Common myeloid progenitor, CD34-positive (primary cell): Measurements from ENCODE around the gene USP35.
"Not testable (repeated sequence)": the region's sequence is repeated elsewhere in the genome, so short reads cannot be mapped to it uniquely, and the experiment has no call there.

Source experiments
- CTCF ChIA-PET: fragments of 350-600 bp; sonication (Branson Sonifier 250); formaldehyde crosslinking; loops from one replicate; lab custom pipeline; 2021; ENCODE audit warnings: antibody characterized with exemption; lab: Charles Lee
- POLR2A ChIA-PET: fragments of 350-600 bp; sonication (Branson Sonifier 250); formaldehyde crosslinking; loops from one replicate; lab custom pipeline; 2021; ENCODE audit warnings: antibody characterized with exemption; lab: Charles Lee
- DNase-seq, 3 donors: peaks; one replicate each; pipeline versions ENCODE4 v3.0.0 to v3.0.0-alpha.2; 2013
- H3K27ac ChIP-seq, 2 experiments: 1 replicate in 1 of 2; 2 replicates in 1 of 2; pipeline ENCODE4 v1.7.0; 2013; ENCODE audit warnings: inconsistent platforms in 2 of 2, low read length in 2 of 2, mild to moderate bottlenecking in 2 of 2, low read depth in 1 of 2, moderate library complexity in 1 of 2; ENCODE audit not compliant: severe bottlenecking in 2 of 2, insufficient read depth in 1 of 2, poor library complexity in 1 of 2
- H3K27me3 ChIP-seq, 5 experiments: replicated peaks in 2 of 5; 1 replicate in 3 of 5; 2 replicates in 2 of 5; pipeline versions ENCODE4 v1.6.1 to v1.7.0; 2013; ENCODE audit warnings: low read length in 4 of 5, mild to moderate bottlenecking in 2 of 5, moderate library complexity in 2 of 5, inconsistent platforms in 1 of 5; ENCODE audit not compliant: insufficient read depth in 5 of 5, control insufficient read depth in 4 of 5
- H3K36me3 ChIP-seq, 4 experiments: 1 replicate in 2 of 4; 2 replicates in 2 of 4; pipeline versions ENCODE4 v1.6.1 to v1.7.0; 2013; ENCODE audit warnings: low read length in 3 of 4, control low read depth in 1 of 4, mild to moderate bottlenecking in 1 of 4; ENCODE audit not compliant: control insufficient read depth in 4 of 4, insufficient read depth in 4 of 4
- H3K4me1 ChIP-seq, 4 experiments: 1 replicate in 3 of 4; 2 replicates in 1 of 4; pipeline versions ENCODE4 v1.6.1 to v1.7.1; 2013; ENCODE audit warnings: low read length in 3 of 4, mild to moderate bottlenecking in 3 of 4, control low read depth in 1 of 4, inconsistent platforms in 1 of 4, moderate library complexity in 1 of 4; ENCODE audit not compliant: control insufficient read depth in 4 of 4, insufficient read depth in 4 of 4; ENCODE audit errors: control extremely low read depth in 1 of 4
- H3K4me3 ChIP-seq, 7 experiments: 1 replicate in 4 of 7; 2 replicates in 3 of 7; pipeline versions ENCODE4 v1.5.1 to v1.7.0; 2013; ENCODE audit warnings: mild to moderate bottlenecking in 7 of 7, low read length in 6 of 7, moderate library complexity in 6 of 7, inconsistent platforms in 2 of 7, low read depth in 2 of 7, control low read depth in 1 of 7; ENCODE audit not compliant: insufficient read depth in 4 of 7, control insufficient read depth in 1 of 7; ENCODE audit errors: extremely low read depth in 1 of 7
- H3K9me3 ChIP-seq, 5 experiments: 1 replicate in 4 of 5; 2 replicates in 1 of 5; pipeline versions ENCODE4 v1.6.1 to v1.7.1; 2013; ENCODE audit warnings: low read length in 4 of 5, mild to moderate bottlenecking in 2 of 5, inconsistent platforms in 1 of 5, low read depth in 1 of 5, moderate library complexity in 1 of 5; ENCODE audit not compliant: control insufficient read depth in 4 of 5, insufficient read depth in 2 of 5; ENCODE audit errors: control extremely low read depth in 1 of 5
- WGBS: methylation state at CpG from one replicate; pipeline ENCODE4 v1.1.5; 2013; ENCODE audit not compliant: insufficient coverage; 5-methylcytosine and 5-hydroxymethylcytosine counted together

Gene USP35

GRCh38 chr11:78231962-78232501 is 43.3 kb downstream of the USP35 start:
- Histone ChIP-seq H3K9me3 (no peaks in the 10 kb centered on the region), H3K36me3 (peaks cover 0 to under 1% (median 0%) of the 10 kb centered on the region in 4 experiments), H3K27ac (no peak overlapping the region), H3K27me3 (no peaks in the 10 kb centered on the region), H3K4me1 (peaks cover 2 to 22% (median 11%) of the 10 kb centered on the region in 4 experiments), H3K4me3 (no peak overlapping the region)
- DNase-seq, result no peak
- POLR2A ChIA-PET, result no interaction called here
- CTCF ChIA-PET, result interaction anchor here (0.7 to 1.6 kb wide), 4 partner anchors 10 to 332 kb away, joined by 3 to 5 read pairs (median 4); no protein-coding TSS in a partner anchor

- CTCF ChIA-PET, result interaction anchor here (1.6 to 1.7 kb wide), 2 partner anchors 15 to 331 kb away, joined by 3 to 5 read pairs; no protein-coding TSS in a partner anchor
- 100% methylated on average over 4 of the region's 6 CpGs for WGBS
Observed at GRCh38 chr11:78233046-78233445, 44.3 kb downstream of the USP35 start.

DNA sequence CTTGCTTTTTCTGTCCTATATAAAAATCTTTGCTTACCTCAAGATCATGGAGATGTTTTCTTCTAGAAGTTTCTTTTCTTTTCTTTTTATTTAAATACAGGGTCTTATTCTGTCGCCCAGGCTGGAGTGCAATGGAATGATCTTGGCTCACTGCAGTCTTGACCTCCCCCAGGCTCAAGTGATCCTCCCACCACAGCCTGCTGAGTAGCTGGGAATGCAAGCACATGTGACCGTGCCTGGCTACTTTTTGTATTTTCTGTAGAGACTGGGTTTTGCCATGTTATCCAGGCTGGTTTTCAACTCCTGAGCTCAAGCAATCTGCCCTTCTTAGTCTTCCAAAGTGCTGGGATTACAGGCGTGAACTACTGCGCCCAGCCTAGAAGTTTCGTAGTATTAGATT is 45.3 kb downstream of the USP35 start:
- ChIA-PET CTCF (interaction anchor here (1.7 kb wide), 1 partner anchor 16 kb away, joined by 3 read pairs; no protein-coding TSS in a partner anchor), POLR2A (no interaction called here)
- no peak overlapping the region for H3K4me3 ChIP-seq
- DNase-seq, result no peak
- H3K9me3 ChIP-seq, result no peaks in the 10 kb centered on the region
- peaks cover 0 to 4% (median 1%) of the 10 kb centered on the region in 4 experiments for H3K36me3 ChIP-seq
- H3K27me3 ChIP-seq, result no peaks in the 10 kb centered on the region
- 92% methylated on average over 2 of the region's 5 CpGs for WGBS
- H3K27ac ChIP-seq, result no peak overlapping the region
- H3K4me1 ChIP-seq, result peaks cover 0 to 10% (median 3%) of the 10 kb centered on the region in 4 experiments

More at GRCh38 chr11:78233046-78233445, 44.3 kb downstream of the USP35 start:
- H3K4me3 ChIP-seq, H3K9me3 ChIP-seq, POLR2A ChIA-PET, DNase-seq, H3K36me3 ChIP-seq, H3K27me3 ChIP-seq, H3K27ac ChIP-seq: not testable (repeated sequence)
- H3K4me1 ChIP-seq, result peaks cover 2 to 17% (median 7%) of the 10 kb centered on the region in 4 experiments

DNA sequence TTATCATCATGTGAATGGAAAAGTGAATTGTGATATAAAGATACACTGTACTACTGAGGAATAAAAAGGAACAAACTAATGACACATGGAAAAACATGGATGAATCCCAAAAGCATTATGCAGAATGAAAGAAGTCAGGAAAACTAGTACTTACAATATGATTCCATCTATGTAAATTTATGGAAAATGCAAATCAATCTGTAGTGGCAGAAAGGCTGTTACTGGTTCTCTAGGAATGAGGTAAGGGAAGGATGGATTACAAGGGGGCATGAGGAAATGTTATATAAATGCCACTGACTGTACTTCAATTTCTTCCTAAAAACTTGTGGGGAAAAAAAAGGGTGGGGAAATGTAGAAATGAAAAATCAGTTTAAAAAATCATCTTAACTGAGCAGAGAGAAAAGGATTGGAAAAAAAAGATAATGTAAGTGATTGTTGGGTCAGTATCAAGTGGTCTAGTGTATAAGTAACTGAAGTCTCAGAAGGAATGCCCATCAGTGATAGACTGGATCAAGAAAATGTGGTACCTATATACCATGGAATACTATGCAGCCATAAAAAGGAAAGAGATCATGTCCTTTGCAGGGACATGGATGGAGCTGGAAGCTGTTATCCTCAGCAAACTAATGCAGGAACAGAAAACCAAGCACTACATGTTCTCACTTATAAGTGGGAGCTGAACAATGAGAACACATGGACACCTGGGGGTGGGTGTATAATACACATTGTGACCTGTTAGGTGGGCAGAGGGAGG is 48.8 kb downstream of the USP35 start:
- ChIA-PET CTCF (interaction anchor here (1.3 kb wide), 1 partner anchor 178 kb away, joined by 4 read pairs; no protein-coding TSS in a partner anchor), POLR2A (no interaction called here)
- no peak for DNase-seq
- no peak overlapping the region for H3K4me3 ChIP-seq
- H3K27me3 ChIP-seq, result no peaks in the 10 kb centered on the region
- peaks cover 0 to 18% (median 8%) of the 10 kb centered on the region in 4 experiments for H3K36me3 ChIP-seq
- peaks cover 0 to 10% (median 6%) of the 10 kb centered on the region in 5 experiments for H3K9me3 ChIP-seq
- H3K27ac ChIP-seq, result no peak overlapping the region
- H3K4me1 ChIP-seq, result no peaks in the 10 kb centered on the region

GRCh38 chr11:78239781-78240180 is 51.1 kb downstream of the USP35 start:
- Histone ChIP-seq H3K4me3 (no peak overlapping the region), H3K27ac (no peak overlapping the region), H3K4me1 (peaks cover 0 to 10% (median 2%) of the 10 kb centered on the region in 4 experiments), H3K36me3 (peaks cover 0 to 18% (median 8%) of the 10 kb centered on the region in 4 experiments), H3K27me3 (no peaks in the 10 kb centered on the region), H3K9me3 (peaks cover 0 to 10% (median 6%) of the 10 kb centered on the region in 5 experiments)
- DNase-seq, result no peak
- CTCF ChIA-PET, result interaction anchor here (0.9 to 1.7 kb wide), 6 partner anchors 10 to 325 kb away, joined by 3 to 8 read pairs (median 4); no protein-coding TSS in a partner anchor
- POLR2A ChIA-PET, result interaction anchor here (0.6 kb wide), 1 partner anchor 33 kb away, joined by 4 read pairs; no protein-coding TSS in a partner anchor
- WGBS, result 100% methylated on average over 1 of the region's 1 CpG

DNA sequence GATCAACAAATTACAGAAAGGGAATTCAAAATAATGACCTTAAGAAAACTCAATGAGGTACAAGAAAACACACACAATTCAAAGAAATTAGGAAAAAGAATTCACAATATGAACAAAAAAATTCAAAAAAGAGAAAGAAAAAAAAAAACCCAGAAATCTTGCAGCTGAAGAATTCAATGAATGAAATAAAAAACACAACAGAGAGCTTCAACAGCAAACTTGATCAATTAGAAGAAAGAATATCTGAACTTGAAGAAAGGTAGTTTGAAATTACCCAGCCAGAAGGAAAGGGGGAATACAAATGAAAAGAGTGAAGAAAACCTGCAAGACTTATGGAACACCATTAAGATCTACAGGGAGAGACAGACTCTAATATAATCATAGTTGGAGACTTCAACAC is 52.8 kb downstream of the USP35 start:
- no peaks in the 10 kb centered on the region for H3K27me3 ChIP-seq
- peaks cover 0 to 13% (median 6%) of the 10 kb centered on the region in 5 experiments for H3K9me3 ChIP-seq
- peaks cover 0 to 23% (median 8%) of the 10 kb centered on the region in 4 experiments for H3K36me3 ChIP-seq
- H3K4me1 ChIP-seq, result peaks cover 0 to 11% (median 2%) of the 10 kb centered on the region in 4 experiments
- no peak overlapping the region for H3K4me3 ChIP-seq
- DNase-seq, result peak in 2 of 3 donors; percentile 16 to 19
- H3K27ac ChIP-seq, result no peak overlapping the region
- ChIA-PET POLR2A (no interaction called here), CTCF (interaction anchor here (0.9 to 1.4 kb wide), 3 partner anchors 10 to 16 kb away, joined by 3 read pairs; no protein-coding TSS in a partner anchor)
